Endothelial cell of umbilical vein (primary cell): ENCODE data around the gene XRRA1. TPM values are rescaled to one million over a fixed set of nuclear protein-coding genes. Genes with fewer than 3 reads are reported as not detected.

Source experiments
- BruUV-seq: library from RNA; stranded (reverse); fragments of 400-500 nt; replicated peaks from 2 replicates; lab custom pipeline; 2021; lab: Mats Ljungman, UMichigan
- CTCF ChIA-PET: fragments of 300-600, 350-600 bp; sonication (Branson Sonifier 250); formaldehyde crosslinking; loops from one replicate; lab custom pipeline; 2021; ENCODE audit warnings: antibody characterized with exemption, inconsistent platforms; lab: Charles Lee
- POLR2A ChIA-PET: fragments of 300-600, 350-600 bp; sonication (Branson Sonifier 250); formaldehyde crosslinking; loops from one replicate; lab custom pipeline; 2021; ENCODE audit warnings: antibody characterized with exemption, inconsistent platforms; lab: Charles Lee
- DNase-seq: peaks from one replicate; pipeline ENCODE4 v3.0.0-alpha.2; 2011; ENCODE audit warnings: low read depth, low spot score
- FAIRE-seq: peaks from 2 replicates; lab custom pipeline; 2011; peaks lifted over from hg19 to GRCh38; lab: Jason Lieb, UNC
- H2AFZ ChIP-seq: 2 replicates; pipeline ENCODE4 v1.6.0; 2012; ENCODE audit warnings: low read depth, low read length, control low read depth, inconsistent platforms
- H3K27ac ChIP-seq: 2 replicates; pipeline ENCODE4 v1.5.1; 2011; ENCODE audit warnings: low read depth, mild to moderate bottlenecking, control low read depth, low read length, moderate library complexity; ENCODE audit not compliant: insufficient read depth
- H3K27me3 ChIP-seq, 2 experiments: 2 replicates each; pipeline versions ENCODE4 v1.6.0 to v1.6.1; 2011; ENCODE audit warnings: low read length in 2 of 2, mixed read lengths in 1 of 2; ENCODE audit not compliant: control insufficient read depth in 2 of 2, insufficient read depth in 2 of 2
- H3K36me3 ChIP-seq, 2 experiments: 2 replicates in 1 of 2; 3 replicates in 1 of 2; pipeline ENCODE4 v1.5.1; 2011; ENCODE audit warnings: low read length in 2 of 2, mild to moderate bottlenecking in 1 of 2, moderate library complexity in 1 of 2; ENCODE audit not compliant: control insufficient read depth in 2 of 2, insufficient read depth in 2 of 2; ENCODE audit errors: extremely low read depth in 1 of 2
- H3K4me1 ChIP-seq: 3 replicates; pipeline ENCODE4 v1.5.1; 2011; ENCODE audit warnings: mild to moderate bottlenecking, low read length; ENCODE audit not compliant: control insufficient read depth, insufficient read depth; ENCODE audit errors: extremely low read depth
- H3K4me2 ChIP-seq: 2 replicates; pipeline ENCODE4 v1.6.1; 2011; ENCODE audit warnings: low read length, control low read depth, mixed read lengths; ENCODE audit not compliant: insufficient read depth
- H3K4me3 ChIP-seq, 3 experiments: fragments of 200-600 bp in 1 of 3; sonication (generic), shearing (Covaris generic) in 1 of 3; replicated peaks in 1 of 3; 2 replicates each; pipeline ENCODE4 v1.5.1; 2011 to 2016; ENCODE audit warnings: control low read depth in 3 of 3, low read length in 3 of 3, mild to moderate bottlenecking in 2 of 3, inconsistent platforms in 1 of 3, low read depth in 1 of 3, moderate library complexity in 1 of 3; ENCODE audit not compliant: insufficient read depth in 1 of 3
- H3K79me2 ChIP-seq: 2 replicates; pipeline ENCODE4 v1.6.0; 2012; ENCODE audit warnings: low read length, inconsistent platforms; ENCODE audit not compliant: control insufficient read depth, insufficient read depth
- H3K9ac ChIP-seq: replicated peaks from 2 replicates; pipeline ENCODE3; 2011; ENCODE audit warnings: low read length, control low read depth; ENCODE audit not compliant: insufficient read depth; ENCODE audit errors: extremely low read depth
- H3K9me1 ChIP-seq: replicated peaks from 3 replicates; pipeline ENCODE4 v1.6.0; 2011; ENCODE audit warnings: mild to moderate bottlenecking, low read length; ENCODE audit not compliant: control insufficient read depth, insufficient read depth; ENCODE audit errors: extremely low read depth
- H3K9me3 ChIP-seq: replicated peaks from 2 replicates; pipeline ENCODE4 v1.5.1; 2012; ENCODE audit warnings: low read length, inconsistent platforms; ENCODE audit not compliant: control insufficient read depth, insufficient read depth
- H4K20me1 ChIP-seq: replicated peaks from 2 replicates; pipeline ENCODE3; 2011; ENCODE audit warnings: mild to moderate bottlenecking, low read length; ENCODE audit not compliant: control insufficient read depth, insufficient read depth; ENCODE audit errors: extremely low read depth
- FOS ChIP-seq: IDR thresholded peaks from 2 replicates; pipeline ENCODE4 v1.6.1; 2011; ENCODE audit warnings: mild to moderate bottlenecking, low read length, moderate library complexity, borderline replicate concordance; ENCODE audit not compliant: insufficient read depth
- GATA2 ChIP-seq: IDR thresholded peaks from 2 replicates; pipeline ENCODE4 v1.7.0; 2011; ENCODE audit warnings: low read depth, mild to moderate bottlenecking, moderate library complexity, mixed read lengths, low read length; ENCODE audit not compliant: insufficient read length, insufficient read depth
- JUN ChIP-seq: IDR thresholded peaks from 2 replicates; pipeline ENCODE4 v1.6.1; 2011; ENCODE audit warnings: borderline replicate concordance, low read depth; ENCODE audit not compliant: insufficient read length, insufficient read depth
- MYC ChIP-seq: IDR thresholded peaks from one replicate; pipeline ENCODE4 v1.6.1; 2011; ENCODE audit warnings: mild to moderate bottlenecking, low read depth, low read length
- POLR2A ChIP-seq: IDR thresholded peaks from 2 replicates; pipeline ENCODE4 v1.6.1; 2012; ENCODE audit warnings: low read depth, mild to moderate bottlenecking, control low read depth, low read length
- POLR2AphosphoS5 ChIP-seq: IDR thresholded peaks from 2 replicates; pipeline ENCODE4 v1.6.1; 2012; ENCODE audit warnings: low read depth, mild to moderate bottlenecking, control low read depth, low read length, moderate library complexity; ENCODE audit not compliant: insufficient read depth
- dilution Hi-C: fragments of 300-500 bp; cut with MboI; formaldehyde crosslinking; loops from one replicate; pipeline ENCODE4 v1.15.0; 2019; ENCODE audit warnings: low sequenced_read_pairs; ENCODE audit not compliant: extremely low pct_ligation_motif_present
- intact Hi-C: fragments of 100-400 bp; cut with micrococcal nuclease; formaldehyde crosslinking; loops from one replicate; pipeline ENCODE4 v1.10.0; 2022
- polyA plus RNA-seq, 4 experiments: library from polyadenylated mRNA; depleted of rRNA in 3 of 4; stranded (reverse) in 3 of 4; unstranded in 1 of 4; fragments of >200 nt; gene quantifications; 2 replicates each; pipeline versions ENCODE4 v1.2.1 to v1.2.3, GENCODE V29; 2011 to 2012; ENCODE audit warnings: missing spikeins in 1 of 4
- total RNA-seq: library from RNA; stranded (reverse); gene quantifications from 2 replicates; pipeline ENCODE4 v1.2.3, GENCODE V29; 2021

Gene XRRA1
- total and polyA plus RNA-seq, 2 donors (not counting 3 experiments of a cell fraction or from before 2014, with no cell fraction given), result 8.6 to 11.2 TPM

GRCh38 chr11:74822170-74822569 lies 126.7 kb downstream of the XRRA1 start:
- DNase-seq (peak; percentile 97), FAIRE-seq (peak; percentile 87)

GRCh38 chr11:74820763-74821162 lies 128.1 kb downstream of the XRRA1 start:
- H3K27ac ChIP-seq, result peak overlapping the region; percentile 92
- H3K36me3 ChIP-seq, result peaks cover 2 to 4% of the 10 kb centered on the region in 2 experiments
- H3K79me2 ChIP-seq, result peaks cover 3% of the 10 kb centered on the region
- no peaks in the 10 kb centered on the region for H3K9me1 ChIP-seq
- no peaks in the 10 kb centered on the region for H3K27me3 ChIP-seq
- DNase-seq (peak; percentile 93), FAIRE-seq (peak; percentile 53)
- TF ChIP-seq GATA2 (no peak), POLR2A (no peak), JUN (peak; percentile 97), FOS (peak; percentile 67), POLR2AphosphoS5 (no peak), MYC (no peak)
- ChIA-PET POLR2A (interaction anchor here (1.1 kb wide), 1 partner anchor 65 kb away, joined by 4 read pairs; no protein-coding TSS in a partner anchor), CTCF (interaction anchor here (0.5 to 2.0 kb wide), 6 partner anchors 9 to 183 kb away, joined by 3 to 7 read pairs (median 4); no protein-coding TSS in a partner anchor)
- intact Hi-C loops (loop anchor here (5.0 kb wide), 1 partner anchor 38 kb away; no protein-coding TSS in a partner anchor), dilution Hi-C loops (no loop called here)
- peak overlapping the region in 1 of 3 experiments; percentile 17 for H3K4me3 ChIP-seq
- H2AFZ ChIP-seq, result no peak overlapping the region
- no peaks in the 10 kb centered on the region for H3K9me3 ChIP-seq
- H3K4me2 ChIP-seq, result peak overlapping the region; percentile 65
- peaks cover 58% of the 10 kb centered on the region for H3K4me1 ChIP-seq
- no peaks in the 10 kb centered on the region for H4K20me1 ChIP-seq
- H3K9ac ChIP-seq, result peak overlapping the region; percentile 49
- no TSS peak for BruUV-seq

More at GRCh38 chr11:74822170-74822569, 126.7 kb downstream of the XRRA1 start:
- H3K4me3 ChIP-seq, result no peak overlapping the region
- H3K36me3 ChIP-seq, result peaks cover 2 to 4% of the 10 kb centered on the region in 2 experiments
- dilution Hi-C loops, result no loop called here
- POLR2A ChIA-PET, result interaction anchor here (1.2 kb wide), 1 partner anchor 10 kb away, joined by 3 read pairs; no protein-coding TSS in a partner anchor
- no peaks in the 10 kb centered on the region for H3K27me3 ChIP-seq
- TF ChIP-seq GATA2 (no peak), POLR2A (no peak), POLR2AphosphoS5 (peak; percentile 68), JUN (no peak)
- intact Hi-C loops, result loop anchor here (2.0 to 5.0 kb wide), 3 partner anchors 19 to 73 kb away; partner anchors contain the start of gene RNF169
- peaks cover 55% of the 10 kb centered on the region for H3K4me1 ChIP-seq
- no TSS peak for BruUV-seq
- peak overlapping the region; percentile 61 for H3K4me2 ChIP-seq
- H3K79me2 ChIP-seq, result peaks cover 3% of the 10 kb centered on the region
- no peak overlapping the region for H2AFZ ChIP-seq
- H3K27ac ChIP-seq, result peak overlapping the region; percentile 91
- H3K9me3 ChIP-seq, result no peaks in the 10 kb centered on the region
- CTCF ChIA-PET, result interaction anchor here (0.8 to 1.5 kb wide), 5 partner anchors 10 to 120 kb away, joined by 3 to 6 read pairs (median 5); no protein-coding TSS in a partner anchor
- peak overlapping the region; percentile 64 for H3K9ac ChIP-seq
- no peaks in the 10 kb centered on the region for H4K20me1 ChIP-seq
- H3K9me1 ChIP-seq, result no peaks in the 10 kb centered on the region
